ENCODE measurements around the gene BCKDHB.
"Not testable (repeated sequence)": the region's sequence is repeated elsewhere in the genome, so short reads cannot be mapped to it uniquely, and the experiment has no call there.

The BCKDHB gene

DNA sequence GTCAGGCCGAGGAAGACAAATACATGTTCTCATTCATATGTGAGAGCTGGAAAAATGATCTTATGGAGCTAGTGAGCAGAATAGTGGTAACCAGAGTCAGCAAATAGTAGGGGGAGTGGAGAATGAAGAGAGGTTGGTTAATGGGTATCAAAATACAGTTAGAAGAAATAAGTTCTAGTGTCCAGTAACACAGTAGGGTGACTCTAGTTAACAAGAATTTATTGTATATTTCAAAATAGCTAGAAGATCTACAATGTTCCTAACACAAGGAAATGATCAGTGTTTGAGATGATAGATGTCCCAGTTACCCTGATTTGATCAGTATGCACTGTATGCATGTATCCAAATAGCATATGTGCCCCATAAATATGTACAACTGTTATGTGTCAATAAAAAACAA, 128.4 kb downstream of the BCKDHB start:
- TF ChIP-seq, protein P1, sequence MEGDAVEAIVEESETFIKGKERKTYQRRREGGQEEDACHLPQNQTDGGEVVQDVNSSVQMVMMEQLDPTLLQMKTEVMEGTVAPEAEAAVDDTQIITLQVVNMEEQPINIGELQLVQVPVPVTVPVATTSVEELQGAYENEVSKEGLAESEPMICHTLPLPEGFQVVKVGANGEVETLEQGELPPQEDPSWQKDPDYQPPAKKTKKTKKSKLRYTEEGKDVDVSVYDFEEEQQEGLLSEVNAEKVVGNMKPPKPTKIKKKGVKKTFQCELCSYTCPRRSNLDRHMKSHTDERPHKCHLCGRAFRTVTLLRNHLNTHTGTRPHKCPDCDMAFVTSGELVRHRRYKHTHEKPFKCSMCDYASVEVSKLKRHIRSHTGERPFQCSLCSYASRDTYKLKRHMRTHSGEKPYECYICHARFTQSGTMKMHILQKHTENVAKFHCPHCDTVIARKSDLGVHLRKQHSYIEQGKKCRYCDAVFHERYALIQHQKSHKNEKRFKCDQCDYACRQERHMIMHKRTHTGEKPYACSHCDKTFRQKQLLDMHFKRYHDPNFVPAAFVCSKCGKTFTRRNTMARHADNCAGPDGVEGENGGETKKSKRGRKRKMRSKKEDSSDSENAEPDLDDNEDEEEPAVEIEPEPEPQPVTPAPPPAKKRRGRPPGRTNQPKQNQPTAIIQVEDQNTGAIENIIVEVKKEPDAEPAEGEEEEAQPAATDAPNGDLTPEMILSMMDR (IDR thresholded peaks at IDR 0.05; ENCODE audit: poor library complexity, severe bottlenecking), result no peak

DNA sequence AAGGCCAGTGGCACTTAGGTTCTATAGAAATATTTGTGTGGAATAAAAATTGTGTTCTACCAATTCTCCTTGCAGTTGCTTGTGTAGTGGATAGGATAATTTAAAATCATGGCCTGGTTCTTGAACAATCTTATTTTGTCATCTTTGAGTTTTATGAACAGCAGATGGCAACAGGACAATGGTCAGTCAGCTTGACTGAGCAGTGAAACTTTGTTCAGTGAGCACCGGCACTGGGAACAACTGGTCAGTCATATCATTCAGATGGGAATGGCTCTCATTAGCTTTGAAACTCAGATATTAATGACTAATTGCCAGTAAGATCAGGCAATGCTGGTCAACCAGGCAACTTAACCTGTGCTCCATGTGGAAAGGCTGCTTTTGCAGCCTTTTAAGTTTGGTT, 129.2 kb downstream of the BCKDHB start:
- DNase-seq (ENCODE audit: low spot score), result no peak
- H3K4me1 ChIP-seq (ENCODE audit: insufficient read depth, poor library complexity, severe bottlenecking), result no peaks in the 10 kb centered on the region
- no peaks in the 10 kb centered on the region; the same call in 1 of the 2 replicates for H3K36me3 ChIP-seq (ENCODE audit: low read depth)
- H3K27ac ChIP-seq (ENCODE audit: poor library complexity, severe bottlenecking), result no peak overlapping the region
- no peaks in the 10 kb centered on the region for H3K9me3 ChIP-seq (ENCODE audit: severe bottlenecking)
- no peak for ATAC-seq (ENCODE audit: low read depth)
- H3K27me3 ChIP-seq (ENCODE audit: insufficient read depth, poor library complexity, severe bottlenecking), result no peaks in the 10 kb centered on the region
- TF ChIP-seq, protein P1 (IDR thresholded peaks at IDR 0.05; ENCODE audit: poor library complexity, severe bottlenecking), result no peak
- no peak overlapping the region for H3K4me3 ChIP-seq (ENCODE audit: severe bottlenecking)

More for the DNA sequence above, 128.4 kb downstream of the BCKDHB start:
- DNase-seq (ENCODE audit: low spot score) (no peak), ATAC-seq (ENCODE audit: low read depth) (no peak)
- no peaks in the 10 kb centered on the region; the same call in 1 of the 2 replicates for H3K36me3 ChIP-seq (ENCODE audit: low read depth)
- H3K4me3 ChIP-seq (ENCODE audit: severe bottlenecking), result no peak overlapping the region
- no peaks in the 10 kb centered on the region for H3K9me3 ChIP-seq (ENCODE audit: severe bottlenecking)
- H3K27ac ChIP-seq (ENCODE audit: poor library complexity, severe bottlenecking), result no peak overlapping the region
- no peaks in the 10 kb centered on the region for H3K27me3 ChIP-seq (ENCODE audit: insufficient read depth, poor library complexity, severe bottlenecking)
- no peaks in the 10 kb centered on the region for H3K4me1 ChIP-seq (ENCODE audit: insufficient read depth, poor library complexity, severe bottlenecking)

DNA sequence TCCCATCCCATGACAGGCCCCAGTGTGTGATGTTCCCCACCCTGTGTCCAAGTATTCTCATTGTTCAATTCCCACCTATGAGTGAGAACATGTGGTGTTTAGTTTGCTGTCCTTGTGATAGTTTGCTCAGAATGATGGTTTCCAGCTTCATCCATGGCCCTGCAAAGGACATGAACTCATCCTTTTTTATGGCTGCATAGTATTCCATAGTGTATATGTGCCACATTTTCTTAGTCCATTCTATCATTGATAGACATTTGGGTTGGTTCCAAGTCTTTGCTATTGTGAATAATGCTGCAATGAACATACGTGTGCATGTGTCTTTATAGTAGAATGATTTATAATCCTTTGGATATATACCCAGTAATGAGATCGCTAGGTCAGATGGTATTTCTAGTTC, 132.3 kb downstream of the BCKDHB start:
- not testable (repeated sequence) for H3K36me3 ChIP-seq (ENCODE audit: low read depth); DNase-seq (ENCODE audit: low spot score); H3K27me3 ChIP-seq (ENCODE audit: insufficient read depth, poor library complexity, severe bottlenecking); H3K4me1 ChIP-seq (ENCODE audit: insufficient read depth, poor library complexity, severe bottlenecking); ATAC-seq (ENCODE audit: low read depth); H3K9me3 ChIP-seq (ENCODE audit: severe bottlenecking); H3K4me3 ChIP-seq (ENCODE audit: severe bottlenecking); H3K27ac ChIP-seq (ENCODE audit: poor library complexity, severe bottlenecking)

DNA sequence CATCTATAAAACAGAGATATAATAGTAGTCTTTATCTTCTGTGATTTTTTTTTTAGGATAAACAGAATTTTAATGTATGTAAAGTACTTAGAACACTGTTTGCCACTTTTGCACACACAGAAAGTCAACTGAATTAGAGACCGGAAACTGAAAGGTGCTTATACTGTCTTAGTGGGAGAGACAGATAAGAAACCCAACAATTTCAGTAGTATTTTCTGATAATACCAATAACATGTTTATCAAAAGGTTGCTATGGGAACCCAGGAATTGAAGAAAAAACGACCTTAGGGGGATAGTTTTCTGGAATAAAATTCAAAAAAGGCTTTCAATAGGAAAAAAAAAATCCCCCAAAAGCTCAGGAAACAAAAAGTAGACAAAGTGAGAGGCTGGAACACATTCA, 138.6 kb downstream of the BCKDHB start:
- Histone ChIP-seq H3K9me3 (ENCODE audit: severe bottlenecking) (no peaks in the 10 kb centered on the region), H3K4me3 (ENCODE audit: severe bottlenecking) (no peak overlapping the region), H3K27ac (ENCODE audit: poor library complexity, severe bottlenecking) (no peak overlapping the region), H3K4me1 (ENCODE audit: insufficient read depth, poor library complexity, severe bottlenecking) (no peaks in the 10 kb centered on the region), H3K27me3 (ENCODE audit: insufficient read depth, poor library complexity, severe bottlenecking) (no peaks in the 10 kb centered on the region), H3K36me3 (ENCODE audit: low read depth) (no peaks in the 10 kb centered on the region)
- TF ChIP-seq, protein P1 (IDR thresholded peaks at IDR 0.05; ENCODE audit: poor library complexity, severe bottlenecking), result no peak
- DNase-seq (ENCODE audit: low spot score), result no peak
- ATAC-seq (ENCODE audit: low read depth), result no peak

DNA sequence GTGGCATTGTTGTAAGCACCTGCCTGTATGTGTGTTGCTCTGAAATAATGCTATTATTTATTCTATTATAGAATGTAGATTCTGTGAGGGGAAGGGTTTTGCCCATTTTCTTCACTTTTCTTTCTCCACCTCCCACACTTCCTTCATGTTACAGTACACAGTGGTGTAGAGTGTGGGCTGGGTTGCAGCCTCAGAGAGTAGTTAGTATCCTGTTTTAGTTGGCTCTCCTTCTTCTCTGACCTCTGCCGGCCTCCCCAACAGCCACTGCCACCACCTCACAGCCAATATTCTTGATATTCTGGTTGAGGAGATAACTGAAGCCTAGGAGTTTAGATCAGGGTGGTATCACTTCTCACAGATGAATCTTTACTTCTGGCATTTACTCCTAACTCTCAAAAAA, 143.4 kb downstream of the BCKDHB start:
- ATAC-seq (ENCODE audit: low read depth), result no peak
- Histone ChIP-seq H3K9me3 (ENCODE audit: severe bottlenecking) (no peaks in the 10 kb centered on the region), H3K4me1 (ENCODE audit: insufficient read depth, poor library complexity, severe bottlenecking) (no peaks in the 10 kb centered on the region), H3K27me3 (ENCODE audit: insufficient read depth, poor library complexity, severe bottlenecking) (no peaks in the 10 kb centered on the region), H3K36me3 (ENCODE audit: low read depth) (no peaks in the 10 kb centered on the region), H3K4me3 (ENCODE audit: severe bottlenecking) (no peak overlapping the region), H3K27ac (ENCODE audit: poor library complexity, severe bottlenecking) (no peak overlapping the region)
- no peak for DNase-seq (ENCODE audit: low spot score)
- TF ChIP-seq, protein P1 (IDR thresholded peaks at IDR 0.05; ENCODE audit: poor library complexity, severe bottlenecking), result no peak
